ENCODE data around the gene WFIKKN1. TPM values are rescaled to one million over a fixed set of nuclear protein-coding genes. Genes with fewer than 3 reads are reported as not detected.

Gene WFIKKN1
- total RNA-seq, 1 experiment from 2014 or later, result 0.15 TPM

DNA sequence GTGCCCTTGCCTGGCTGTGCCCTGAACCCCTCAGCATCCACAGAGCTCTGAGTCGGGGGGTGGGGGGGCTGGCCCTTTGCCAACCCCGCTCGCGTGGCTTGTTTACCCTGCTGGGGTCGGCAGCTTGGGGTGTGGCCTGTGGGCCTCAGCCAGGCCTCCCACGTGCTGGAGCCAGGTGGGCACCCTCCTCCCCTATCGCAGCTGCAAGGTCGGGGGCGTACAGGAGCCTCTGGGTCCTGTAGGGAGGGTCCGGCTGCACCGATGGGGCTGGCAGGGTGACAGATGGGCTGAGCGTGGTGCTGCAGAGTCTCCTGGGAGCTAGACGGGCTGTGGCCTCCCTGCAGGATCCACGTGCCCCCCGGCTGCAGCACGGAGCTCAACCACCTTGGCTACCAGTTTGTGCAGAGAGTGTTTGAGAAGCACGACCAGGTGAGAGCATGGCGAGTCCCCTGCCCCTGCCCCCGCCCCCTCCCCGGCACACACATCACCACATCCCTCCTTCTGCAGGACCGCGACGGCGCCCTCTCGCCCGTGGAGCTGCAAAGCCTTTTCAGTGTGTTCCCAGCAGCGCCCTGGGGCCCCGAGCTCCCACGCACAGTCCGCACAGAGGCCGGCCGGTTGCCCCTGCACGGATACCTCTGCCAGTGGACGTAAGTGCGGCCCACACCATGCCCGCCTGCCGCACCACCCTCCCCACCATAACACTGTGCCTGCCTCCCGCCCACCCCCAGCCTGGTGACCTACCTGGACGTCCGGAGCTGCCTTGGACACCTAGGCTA lies 40.8 kb downstream of the WFIKKN1 start:
- DNase-seq (ENCODE audit: extremely low read depth, low read depth), result no peak

DNA sequence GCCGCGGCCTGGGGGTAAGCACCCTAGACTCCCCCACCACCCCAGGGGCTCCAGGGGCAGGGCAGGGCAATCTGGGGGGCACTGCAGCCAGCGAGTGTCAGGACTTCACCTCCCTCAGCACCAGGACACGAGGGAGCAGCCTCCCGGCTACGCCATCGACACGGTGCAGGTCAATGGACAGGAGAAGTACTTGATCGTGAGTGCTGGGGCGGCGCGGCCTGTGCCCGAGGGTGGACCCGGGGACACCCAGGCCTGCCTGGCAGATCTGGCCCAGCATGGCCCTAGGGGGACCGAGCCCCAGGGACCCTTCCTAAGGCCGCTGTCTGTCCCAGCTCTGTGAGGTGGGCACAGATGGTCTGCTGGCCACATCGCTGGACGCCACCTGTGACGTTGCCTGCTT lies 41.6 kb downstream of the WFIKKN1 start:
- DNase-seq (ENCODE audit: extremely low read depth, low read depth), result no peak

DNA sequence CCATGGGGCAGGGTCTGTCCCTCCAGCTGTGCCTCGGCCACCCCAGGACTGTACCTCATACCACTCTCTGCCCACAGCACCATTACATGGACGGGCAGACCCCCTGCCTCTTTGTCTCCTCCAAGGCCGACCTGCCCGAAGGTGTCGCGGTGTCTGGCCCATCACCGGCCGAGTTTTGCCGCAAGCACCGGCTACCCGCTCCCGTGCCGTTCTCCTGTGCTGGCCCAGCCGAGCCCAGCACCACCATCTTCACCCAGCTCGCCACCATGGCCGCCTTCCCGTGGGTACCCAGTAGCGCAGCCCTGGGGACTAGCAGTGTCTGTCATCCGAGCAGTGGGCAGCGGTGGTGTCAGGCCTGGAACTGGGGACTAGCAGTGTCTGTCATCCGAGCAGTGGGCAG lies 42.1 kb downstream of the WFIKKN1 start:
- no peak for DNase-seq (ENCODE audit: extremely low read depth, low read depth)

DNA sequence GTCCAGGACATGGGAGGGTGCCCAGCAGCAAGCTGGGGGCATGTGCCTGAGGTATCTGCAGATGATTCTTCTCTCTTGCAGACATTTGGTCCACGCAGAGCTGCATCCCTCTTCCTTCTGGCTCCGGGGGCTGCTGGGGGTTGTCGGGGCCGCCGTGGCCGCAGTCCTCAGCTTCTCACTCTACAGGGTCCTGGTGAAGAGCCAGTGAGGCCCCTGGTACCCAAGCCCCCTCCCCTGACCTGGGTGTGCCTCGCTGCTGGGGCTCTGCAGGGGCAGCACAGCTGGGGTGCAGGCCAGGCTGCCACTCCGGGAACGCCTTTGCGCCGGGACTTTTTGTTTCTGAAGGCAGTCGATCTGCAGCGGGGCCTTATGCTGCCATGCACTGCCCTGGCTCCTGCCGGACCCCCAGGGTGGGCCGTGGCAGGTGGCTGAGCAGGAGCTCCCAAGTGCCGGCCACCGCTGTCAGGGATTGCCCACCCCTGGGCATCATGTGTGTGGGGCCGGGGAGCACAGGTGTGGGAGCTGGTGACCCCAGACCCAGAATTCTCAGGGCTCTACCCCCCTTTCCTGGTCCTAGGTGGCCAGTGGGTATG lies 42.7 kb downstream of the WFIKKN1 start:
- no peak for DNase-seq (ENCODE audit: extremely low read depth, low read depth)

DNA sequence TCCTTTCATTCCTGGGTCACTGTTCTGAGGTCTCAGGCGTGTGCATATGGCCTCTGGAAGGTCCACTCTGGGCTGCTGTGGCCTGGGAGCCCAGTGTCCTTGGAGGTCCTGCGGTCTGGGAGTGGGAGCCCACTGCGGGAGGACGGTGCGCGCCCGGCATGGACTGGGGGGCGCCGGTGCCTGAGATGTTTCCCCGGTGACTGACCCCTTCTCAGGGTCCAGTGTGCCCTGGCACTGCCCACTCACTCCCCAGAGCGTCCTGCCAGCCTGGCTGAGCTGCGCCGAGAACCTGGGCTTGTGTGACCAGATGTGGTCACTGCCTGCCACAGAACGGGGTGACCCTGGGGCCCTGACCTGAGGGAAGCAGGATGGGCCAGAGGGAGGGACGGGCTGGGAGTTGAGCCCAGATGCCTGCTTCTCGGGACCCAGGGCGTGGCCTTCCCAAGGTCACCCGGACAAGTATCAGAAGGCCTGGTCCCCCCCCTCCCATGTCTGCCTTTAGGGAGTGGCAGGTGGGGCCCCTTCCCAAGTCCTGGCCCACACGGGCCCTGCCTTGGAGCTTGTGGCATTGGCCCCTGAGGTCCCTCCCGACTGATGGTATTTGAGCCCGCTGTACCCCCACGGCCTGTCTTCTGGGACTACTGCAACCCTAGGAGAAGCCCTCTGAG lies 43.6 kb downstream of the WFIKKN1 start:
- no peak for DNase-seq (ENCODE audit: extremely low read depth, low read depth)

DNA sequence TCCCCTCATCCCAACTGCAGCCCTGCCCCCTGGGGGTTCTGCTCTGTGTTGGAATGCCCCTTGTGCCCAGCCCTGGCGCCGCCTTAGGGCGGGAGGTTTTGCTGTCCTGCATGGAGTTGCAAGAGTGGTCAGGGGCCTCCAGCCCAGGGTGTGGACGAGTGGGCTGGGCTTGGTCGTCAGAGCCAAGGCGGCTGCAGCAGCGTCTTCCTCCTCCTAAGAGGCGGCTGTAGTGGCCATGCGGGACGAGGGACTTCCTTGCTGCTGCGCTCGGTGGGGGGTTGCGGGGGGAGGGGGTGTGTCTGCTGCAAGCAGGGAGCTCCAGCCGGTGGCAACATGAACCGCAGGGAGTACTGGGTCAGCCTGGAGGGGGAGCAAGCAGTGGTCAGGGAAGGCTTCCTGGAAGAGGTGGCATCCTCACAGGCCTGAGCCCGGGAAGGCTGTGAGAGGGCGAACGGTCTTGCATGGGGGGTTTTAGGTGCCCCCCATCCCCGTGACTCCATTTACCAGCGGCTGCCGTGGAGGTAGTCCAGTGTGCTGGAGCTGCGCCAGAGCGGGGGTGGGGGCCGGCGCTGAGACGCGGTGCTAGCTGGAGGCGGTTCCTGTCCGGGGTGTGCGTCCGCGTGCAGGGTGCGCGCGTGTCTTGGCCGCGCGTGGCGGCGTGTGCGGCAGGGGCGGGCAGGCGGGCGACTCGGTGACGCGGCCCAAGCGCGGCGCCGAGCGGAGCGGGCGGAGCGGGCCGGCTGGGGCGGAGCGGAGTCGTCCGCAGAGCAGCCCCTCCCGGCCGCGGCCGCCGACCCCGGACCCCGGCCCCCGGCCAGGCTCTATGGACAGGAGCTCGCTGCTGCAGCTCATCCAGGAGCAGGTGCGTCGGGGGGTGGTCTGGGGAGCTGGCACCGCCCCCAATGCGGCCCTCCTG lies 44.4 kb downstream of the WFIKKN1 start, which contains the start of gene RHBDL1:
TSS of gene RHBDL1 (plus strand) at position 704 of the 916 bp plus-strand sequence. CDS start at position 824, 120 bp downstream.
- DNase-seq (ENCODE audit: extremely low read depth, low read depth), result no peak

DNA sequence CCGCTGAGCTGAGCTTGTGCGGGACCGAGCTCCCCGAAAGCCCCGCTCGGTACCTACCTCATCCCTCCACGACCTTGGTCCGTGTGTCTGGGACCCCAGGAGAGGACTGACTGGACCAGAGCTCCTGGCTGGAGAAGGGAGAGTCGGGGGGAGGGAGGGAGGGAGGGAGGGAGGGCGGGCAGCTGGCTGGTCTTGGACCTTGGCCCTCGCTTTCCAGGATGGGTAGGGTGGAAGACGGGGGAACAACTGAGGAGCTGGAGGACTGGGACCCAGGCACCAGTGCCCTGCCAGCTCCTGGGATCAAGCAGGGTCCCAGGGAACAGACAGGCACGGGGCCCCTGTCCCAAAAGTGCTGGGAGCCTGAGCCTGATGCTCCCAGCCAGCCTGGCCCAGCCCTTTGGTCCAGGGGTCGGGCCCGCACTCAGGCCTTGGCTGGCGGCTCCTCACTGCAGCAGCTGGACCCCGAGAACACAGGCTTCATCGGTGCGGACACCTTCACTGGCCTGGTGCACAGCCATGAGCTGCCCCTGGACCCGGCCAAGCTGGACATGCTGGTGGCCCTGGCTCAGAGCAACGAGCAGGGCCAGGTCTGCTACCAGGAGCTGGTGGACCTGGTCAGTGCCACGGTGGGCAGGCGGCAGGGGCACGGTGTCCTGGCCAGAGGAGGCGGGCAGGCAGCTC lies 45.2 kb downstream of the WFIKKN1 start:
- DNase-seq (ENCODE audit: extremely low read depth, low read depth), result no peak

DNA sequence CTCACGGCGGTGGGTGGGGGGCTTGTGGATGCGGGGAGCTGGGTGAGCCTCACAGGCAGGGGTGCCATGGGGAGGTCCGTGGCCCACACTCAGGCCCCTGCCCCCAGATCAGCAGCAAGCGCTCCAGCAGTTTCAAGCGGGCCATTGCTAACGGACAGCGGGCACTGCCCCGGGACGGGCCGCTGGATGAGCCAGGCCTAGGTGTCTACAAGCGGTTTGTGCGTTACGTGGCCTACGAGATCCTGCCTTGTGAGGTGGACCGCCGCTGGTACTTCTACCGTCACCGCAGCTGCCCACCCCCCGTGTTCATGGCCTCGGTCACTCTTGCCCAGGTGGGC lies 45.7 kb downstream of the WFIKKN1 start:
- DNase-seq (ENCODE audit: extremely low read depth, low read depth), result no peak

DNA sequence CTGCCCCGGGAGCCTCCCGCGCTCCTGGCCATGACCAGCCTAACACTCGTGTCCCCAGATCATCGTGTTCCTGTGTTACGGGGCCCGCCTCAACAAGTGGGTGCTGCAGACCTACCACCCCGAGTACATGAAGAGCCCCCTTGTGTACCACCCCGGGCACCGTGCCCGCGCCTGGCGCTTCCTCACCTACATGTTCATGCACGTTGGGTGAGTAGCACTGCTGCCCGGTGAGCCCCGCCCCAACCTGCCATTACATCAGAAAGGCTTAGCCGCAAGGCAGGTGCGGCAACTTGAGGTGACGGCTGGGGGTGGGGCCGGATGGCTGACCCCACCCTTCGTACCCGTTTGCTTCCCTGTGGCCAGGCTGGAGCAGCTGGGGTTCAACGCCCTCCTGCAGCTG lies 46.1 kb downstream of the WFIKKN1 start:
- no peak for DNase-seq (ENCODE audit: extremely low read depth, low read depth)

DNA sequence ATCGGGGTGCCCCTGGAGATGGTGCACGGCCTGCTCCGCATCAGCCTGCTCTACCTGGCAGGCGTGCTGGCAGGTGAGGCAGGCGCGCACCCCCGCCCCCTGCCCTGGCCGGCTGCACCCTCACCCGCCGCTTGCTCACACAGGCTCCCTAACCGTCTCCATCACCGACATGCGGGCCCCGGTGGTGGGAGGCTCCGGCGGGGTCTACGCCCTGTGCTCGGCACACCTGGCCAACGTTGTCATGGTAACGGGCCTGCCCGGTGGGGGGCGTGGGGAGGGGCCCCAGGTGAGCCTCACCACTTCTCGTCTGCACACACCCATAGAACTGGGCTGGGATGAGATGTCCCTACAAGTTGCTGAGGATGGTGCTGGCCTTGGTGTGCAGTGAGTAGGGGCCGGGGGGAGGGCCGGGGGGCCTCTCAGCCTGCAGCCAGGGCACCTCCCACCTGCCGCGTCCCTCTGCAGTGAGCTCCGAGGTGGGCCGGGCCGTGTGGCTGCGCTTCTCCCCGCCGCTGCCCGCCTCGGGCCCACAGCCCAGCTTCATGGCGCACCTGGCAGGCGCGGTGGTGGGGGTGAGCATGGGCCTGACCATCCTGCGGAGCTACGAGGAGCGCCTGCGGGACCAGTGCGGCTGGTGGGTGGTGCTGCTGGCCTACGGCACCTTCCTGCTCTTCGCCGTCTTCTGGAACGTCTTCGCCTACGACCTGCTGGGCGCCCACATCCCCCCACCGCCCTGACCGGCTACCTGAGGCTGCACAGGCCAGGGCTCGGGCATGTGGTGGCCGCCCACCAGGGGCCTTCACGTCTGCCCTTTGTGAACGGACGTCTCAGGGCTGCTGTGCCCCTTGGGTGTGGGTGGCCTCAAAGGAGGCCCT lies 46.8 kb downstream of the WFIKKN1 start:
- DNase-seq (ENCODE audit: extremely low read depth, low read depth), result no peak

DNA sequence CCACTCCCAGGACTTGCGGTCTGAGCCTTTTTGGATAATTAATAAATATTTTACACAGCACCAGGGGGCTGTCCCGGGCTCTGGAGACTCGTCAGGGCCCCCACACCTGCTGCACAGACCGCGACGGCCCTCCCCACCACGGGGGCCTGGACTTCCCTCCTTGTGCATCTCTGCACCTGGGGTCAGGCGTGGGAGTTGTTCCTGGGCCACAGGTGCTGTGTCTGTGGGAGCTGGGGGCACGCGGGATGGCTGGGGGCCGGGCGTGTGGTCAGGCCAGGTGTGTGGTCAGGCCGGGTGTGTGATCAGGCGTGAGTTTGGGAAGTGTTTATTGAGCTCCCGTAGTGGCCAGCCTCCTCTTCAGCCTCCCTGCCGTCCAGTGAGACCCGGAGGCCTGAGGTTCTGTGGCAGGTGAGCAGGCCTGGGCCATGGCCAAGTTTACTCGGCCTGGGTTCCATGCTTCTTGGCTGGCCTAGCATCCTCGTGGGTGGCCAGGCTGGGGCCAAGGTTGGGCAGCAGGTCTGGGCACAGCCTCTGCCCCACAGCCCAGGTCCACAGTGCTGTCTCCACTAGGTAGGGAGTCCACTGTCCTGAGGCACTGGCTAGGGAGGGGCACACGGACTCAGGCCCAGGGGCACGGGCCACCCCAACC lies 47.5 kb downstream of the WFIKKN1 start:
- no peak for DNase-seq (ENCODE audit: extremely low read depth, low read depth)

DNA sequence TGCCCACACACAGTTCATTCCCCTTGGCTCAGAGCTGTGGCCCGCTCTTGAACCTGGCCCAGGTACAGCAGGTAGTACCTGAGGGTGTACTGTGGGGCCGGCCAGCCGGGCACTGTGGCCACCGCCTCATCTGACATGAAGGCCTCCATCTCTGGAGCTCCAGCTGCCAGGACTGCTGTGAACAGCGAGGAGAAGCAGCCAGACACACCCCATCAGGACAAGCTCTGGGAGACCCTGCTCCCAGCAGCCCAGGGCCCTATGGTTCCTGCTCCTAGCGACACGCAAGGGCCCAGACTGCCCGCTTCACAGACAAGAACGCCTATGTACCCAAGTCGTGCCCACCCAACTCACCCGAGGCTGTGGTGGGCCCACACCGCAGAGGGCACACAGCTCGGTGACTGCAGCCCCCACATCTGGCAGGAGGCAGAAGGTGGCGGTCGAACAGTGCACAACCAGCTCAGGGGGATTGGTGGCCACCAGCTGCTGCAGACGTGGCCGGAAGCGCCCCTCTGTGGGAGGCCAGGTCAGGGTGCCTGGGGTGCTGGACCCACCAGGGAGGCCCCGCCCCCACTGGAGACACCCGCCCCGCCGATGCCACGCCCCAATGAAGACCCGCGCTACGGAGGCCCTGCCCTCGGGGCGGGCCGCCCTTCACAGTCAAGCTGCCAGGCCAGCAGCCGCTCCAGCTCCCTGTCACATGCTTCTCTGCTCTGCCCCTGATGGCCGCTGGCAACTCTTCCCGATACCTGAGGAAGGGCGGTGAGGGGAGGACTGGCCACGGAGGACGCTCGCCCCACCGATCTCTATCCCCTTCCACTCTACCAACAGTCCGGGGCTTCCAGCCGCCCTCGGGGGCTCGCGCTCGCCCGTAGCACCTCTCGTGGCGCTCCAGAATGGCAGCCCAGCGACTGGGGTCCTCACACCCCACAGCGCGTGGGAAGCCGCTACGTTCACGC lies 48.4 kb downstream of the WFIKKN1 start:
- DNase-seq (ENCODE audit: extremely low read depth, low read depth), result no peak

DNA sequence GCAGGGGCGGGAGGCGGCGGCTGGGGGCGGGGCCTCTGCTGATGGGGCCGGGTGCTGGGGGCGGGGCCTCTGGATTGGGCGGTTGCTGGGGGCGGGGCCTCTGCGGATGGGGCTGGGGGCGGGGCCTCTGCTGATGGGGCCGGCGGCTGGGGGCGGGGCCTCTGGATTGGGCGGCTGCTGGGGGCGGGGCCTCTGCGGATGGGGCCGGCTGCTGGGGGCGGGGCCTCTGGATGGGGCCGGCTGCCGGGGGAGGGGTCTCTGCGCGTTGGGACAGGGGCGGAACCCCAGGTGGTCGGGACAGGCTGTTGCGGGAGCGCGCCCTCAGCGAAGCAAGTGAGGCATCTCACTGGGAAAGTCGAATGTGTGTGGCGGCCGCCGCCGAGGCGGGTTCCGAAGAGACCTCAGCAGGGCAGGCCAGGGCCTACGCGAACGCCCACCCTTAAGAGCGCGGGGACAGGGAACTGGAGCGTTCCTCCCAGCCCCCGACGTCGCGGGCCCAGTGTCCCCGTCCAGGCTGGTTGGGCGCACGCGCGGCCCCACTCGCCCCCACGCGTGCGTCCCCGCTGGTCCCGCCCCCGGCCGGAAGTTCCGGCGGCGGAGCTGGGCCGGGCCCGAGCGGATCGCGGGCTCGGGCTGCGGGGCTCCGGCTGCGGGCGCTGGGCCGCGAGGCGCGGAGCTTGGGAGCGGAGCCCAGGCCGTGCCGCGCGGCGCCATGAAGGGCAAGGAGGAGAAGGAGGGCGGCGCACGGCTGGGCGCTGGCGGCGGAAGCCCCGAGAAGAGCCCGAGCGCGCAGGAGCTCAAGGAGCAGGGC lies 49.2 kb downstream of the WFIKKN1 start, which contains the start of gene STUB1:
TSS of gene STUB1 (plus strand) at position 597 of the 811 bp plus-strand sequence. CDS start at position 713, 116 bp downstream.
- peak; percentile 86 for DNase-seq (ENCODE audit: extremely low read depth, low read depth)

DNA sequence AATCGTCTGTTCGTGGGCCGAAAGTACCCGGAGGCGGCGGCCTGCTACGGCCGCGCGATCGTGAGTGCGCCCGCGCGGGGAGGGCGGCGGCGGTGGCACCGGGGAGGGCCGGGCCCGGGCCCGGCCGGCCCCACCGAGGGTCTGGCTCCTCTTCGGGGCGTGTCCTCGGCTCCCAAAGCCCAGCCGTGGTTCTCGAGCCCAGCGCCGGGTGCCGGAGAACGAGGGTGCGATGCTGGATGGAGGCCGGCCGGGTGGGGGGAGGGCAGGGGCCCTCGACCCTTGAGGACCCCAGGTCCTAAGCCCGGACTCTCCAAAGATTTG lies 49.8 kb downstream of the WFIKKN1 start:
- no peak for DNase-seq (ENCODE audit: extremely low read depth, low read depth)

DNA sequence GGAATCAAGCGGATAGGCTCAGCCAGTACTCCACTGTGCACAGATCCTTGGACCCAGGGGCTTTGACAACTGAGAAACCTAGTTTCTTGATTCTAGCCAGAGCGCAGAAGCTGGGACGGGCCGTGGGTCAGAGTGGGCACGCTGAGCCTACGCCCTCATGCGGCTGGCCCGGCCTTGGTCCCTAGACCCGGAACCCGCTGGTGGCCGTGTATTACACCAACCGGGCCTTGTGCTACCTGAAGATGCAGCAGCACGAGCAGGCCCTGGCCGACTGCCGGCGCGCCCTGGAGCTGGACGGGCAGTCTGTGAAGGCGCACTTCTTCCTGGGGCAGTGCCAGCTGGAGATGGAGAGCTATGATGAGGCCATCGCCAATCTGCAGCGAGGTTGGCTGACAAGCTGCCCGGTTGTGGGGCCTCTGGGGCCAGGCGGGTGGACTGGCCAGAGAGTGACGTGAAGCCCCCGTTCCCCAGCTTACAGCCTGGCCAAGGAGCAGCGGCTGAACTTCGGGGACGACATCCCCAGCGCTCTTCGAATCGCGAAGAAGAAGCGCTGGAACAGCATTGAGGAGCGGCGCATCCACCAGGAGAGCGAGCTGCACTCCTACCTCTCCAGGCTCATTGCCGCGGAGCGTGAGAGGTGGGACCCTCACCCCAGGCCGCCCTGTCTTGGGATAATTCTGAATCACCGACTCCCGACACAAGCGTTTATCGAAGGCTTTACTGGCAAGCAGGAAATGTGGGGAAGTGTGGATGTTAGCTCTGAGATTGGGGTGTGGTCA lies 50.4 kb downstream of the WFIKKN1 start:
- DNase-seq (ENCODE audit: extremely low read depth, low read depth), result no peak
